ENCODE results near the gene ERBB2. TPM values are rescaled to one million over a fixed set of nuclear protein-coding genes. Genes with fewer than 3 reads are reported as not detected.
A peak's percentile ranks its signal among the peaks of the same experiment; 100 is the strongest.

ERBB2 gene
- total and polyA plus RNA-seq, 2 of the 13 experiments (the other 11 are each of a cell fraction or from before 2014, with no cell fraction given): 57.7 to 64.1 TPM

DNA sequence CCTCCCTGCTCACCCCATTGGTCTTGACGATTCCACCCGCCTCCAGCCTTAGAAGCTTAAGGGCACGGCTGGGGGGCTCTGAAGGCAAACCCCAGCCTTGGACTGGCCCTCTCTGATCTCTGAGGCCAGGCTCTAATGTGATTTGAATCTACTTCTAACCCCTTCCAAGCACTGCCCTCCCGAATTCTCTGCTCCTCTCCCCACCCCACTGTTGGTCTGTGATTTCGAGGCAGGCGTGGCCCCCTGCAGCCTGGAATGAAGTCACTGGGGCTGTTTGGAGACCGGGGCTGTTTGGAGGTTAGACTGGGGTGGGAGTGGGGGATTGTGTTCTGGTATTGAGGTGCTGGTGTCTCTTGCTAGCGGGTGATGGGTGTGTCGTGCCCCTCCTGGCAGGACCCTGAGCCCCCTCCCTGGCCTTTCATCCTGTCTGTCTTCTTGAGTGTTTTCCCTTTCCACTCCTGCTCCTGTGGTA lies 40.1 kb downstream of the ERBB2 start (continued):
- TF ChIP-seq RCOR2 (CRISPR knock-in tag; IDR thresholded peaks at IDR 0.05) (no peak), HNF4A (CRISPR knock-in tag; IDR thresholded peaks at IDR 0.05) (no peak), ZNF792 (CRISPR knock-in tag; IDR thresholded peaks at IDR 0.05) (no peak), HDAC6 (IDR thresholded peaks at IDR 0.05; ENCODE audit: low read depth, low read length) (no peak), ZNF557 (CRISPR knock-in tag; IDR thresholded peaks at IDR 0.05) (no peak), DPF2 (CRISPR knock-in tag; IDR thresholded peaks at IDR 0.05; ENCODE audit: borderline replicate concordance, low read depth) (no peak), NFE2L1 (CRISPR knock-in tag; IDR thresholded peaks at IDR 0.05; ENCODE audit: borderline replicate concordance) (0 out of 2 replicates have a peak, but pooled peaks have one; percentile 8), ZMYM2 (CRISPR knock-in tag; IDR thresholded peaks at IDR 0.05) (no peak), GTF3A (CRISPR knock-in tag; conservative IDR thresholded peaks at IDR 0.05) (no peak), ZNF510 (CRISPR knock-in tag; IDR thresholded peaks at IDR 0.05; ENCODE audit: low read depth) (no peak), CREB1 (IDR thresholded peaks at IDR 0.05) (no peak), CREB1 (CRISPR knock-in tag; IDR thresholded peaks at IDR 0.05) (no peak), ZNF543 (CRISPR knock-in tag; IDR thresholded peaks at IDR 0.05) (peak; percentile 17; the same call in 1 of the 2 replicates), FOXP1 (IDR thresholded peaks at IDR 0.05) (no peak), FOXP1 (CRISPR knock-in tag; IDR thresholded peaks at IDR 0.05) (no peak), SPEN (CRISPR knock-in tag; IDR thresholded peaks at IDR 0.05; ENCODE audit: low read depth) (no peak), ZNF10 (CRISPR knock-in tag; IDR thresholded peaks at IDR 0.05; ENCODE audit: borderline replicate concordance, low read depth) (0 out of 2 replicates have a peak, but pooled peaks have one; percentile 21), POLR2AphosphoS2 (IDR thresholded peaks at IDR 0.05; ENCODE audit: low read depth, low read length) (no peak), ZNF430 (CRISPR knock-in tag; IDR thresholded peaks at IDR 0.05) (peak; percentile 46; the same call in 1 of the 2 replicates), ZNF136 (CRISPR knock-in tag; IDR thresholded peaks at IDR 0.05; ENCODE audit: low read depth) (no peak), ZNF343 (CRISPR knock-in tag; IDR thresholded peaks at IDR 0.05) (peak; percentile 30; the same call in 1 of the 2 replicates), SOX13 (IDR thresholded peaks at IDR 0.05) (no peak), SOX13 (CRISPR knock-in tag; conservative IDR thresholded peaks at IDR 0.05 in 1 of 2, IDR thresholded peaks at IDR 0.05 in 1 of 2) (no peak), PHF8 (CRISPR knock-in tag; IDR thresholded peaks at IDR 0.05) (no peak)
- TF ChIP-seq, protein P1, sequence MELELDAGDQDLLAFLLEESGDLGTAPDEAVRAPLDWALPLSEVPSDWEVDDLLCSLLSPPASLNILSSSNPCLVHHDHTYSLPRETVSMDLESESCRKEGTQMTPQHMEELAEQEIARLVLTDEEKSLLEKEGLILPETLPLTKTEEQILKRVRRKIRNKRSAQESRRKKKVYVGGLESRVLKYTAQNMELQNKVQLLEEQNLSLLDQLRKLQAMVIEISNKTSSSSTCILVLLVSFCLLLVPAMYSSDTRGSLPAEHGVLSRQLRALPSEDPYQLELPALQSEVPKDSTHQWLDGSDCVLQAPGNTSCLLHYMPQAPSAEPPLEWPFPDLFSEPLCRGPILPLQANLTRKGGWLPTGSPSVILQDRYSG (CRISPR knock-in tag; IDR thresholded peaks at IDR 0.05): 0 out of 2 replicates have a peak, but pooled peaks have one; percentile 46
- TF ChIP-seq, protein P2, sequence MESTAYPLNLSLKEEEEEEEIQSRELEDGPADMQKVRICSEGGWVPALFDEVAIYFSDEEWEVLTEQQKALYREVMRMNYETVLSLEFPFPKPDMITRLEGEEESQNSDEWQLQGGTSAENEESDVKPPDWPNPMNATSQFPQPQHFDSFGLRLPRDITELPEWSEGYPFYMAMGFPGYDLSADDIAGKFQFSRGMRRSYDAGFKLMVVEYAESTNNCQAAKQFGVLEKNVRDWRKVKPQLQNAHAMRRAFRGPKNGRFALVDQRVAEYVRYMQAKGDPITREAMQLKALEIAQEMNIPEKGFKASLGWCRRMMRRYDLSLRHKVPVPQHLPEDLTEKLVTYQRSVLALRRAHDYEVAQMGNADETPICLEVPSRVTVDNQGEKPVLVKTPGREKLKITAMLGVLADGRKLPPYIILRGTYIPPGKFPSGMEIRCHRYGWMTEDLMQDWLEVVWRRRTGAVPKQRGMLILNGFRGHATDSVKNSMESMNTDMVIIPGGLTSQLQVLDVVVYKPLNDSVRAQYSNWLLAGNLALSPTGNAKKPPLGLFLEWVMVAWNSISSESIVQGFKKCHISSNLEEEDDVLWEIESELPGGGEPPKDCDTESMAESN (CRISPR knock-in tag; conservative IDR thresholded peaks at IDR 0.05): no peak
